Lung (tissue), 12 donors: Measurements from ENCODE around the gene ZFP62. TPM values are rescaled to one million over a fixed set of nuclear protein-coding genes. Genes with fewer than 3 reads are reported as not detected.

ENCODE experiments used
- ATAC-seq: fragments of 200-7000 bp; cut with Tn5 transposase; one replicate; pipeline ENCODE4 v1.9.1; 2020; ENCODE audit warnings: moderate number of reproducible peaks; ENCODE audit not compliant: insufficient read depth, low FRiP score
- DNase-seq, 3 donors: peaks; one replicate each; pipeline ENCODE4 v3.0.0-alpha.2; 2013 to 2017
- H3K27ac ChIP-seq, 2 donors: one replicate each; pipeline ENCODE4 v1.5.1; 2013; ENCODE audit warnings: mild to moderate bottlenecking in 2 of 2, moderate library complexity in 2 of 2, control low read depth in 1 of 2, inconsistent platforms in 1 of 2, low read depth in 1 of 2, low read length in 1 of 2
- H3K27me3 ChIP-seq, 3 donors: one replicate each; pipeline ENCODE4 v1.5.1; 2013; ENCODE audit warnings: low read length in 2 of 3; ENCODE audit not compliant: control insufficient read depth in 3 of 3, insufficient read depth in 3 of 3
- H3K36me3 ChIP-seq, 4 donors: one replicate each; pipeline ENCODE4 v1.5.1; 2013; ENCODE audit warnings: low read length in 4 of 4, mild to moderate bottlenecking in 1 of 4, moderate library complexity in 1 of 4; ENCODE audit not compliant: control insufficient read depth in 4 of 4, insufficient read depth in 4 of 4
- H3K4me1 ChIP-seq, 5 donors: one replicate each; pipeline ENCODE4 v1.5.1; 2013; ENCODE audit warnings: low read length in 5 of 5, mild to moderate bottlenecking in 2 of 5, moderate library complexity in 1 of 5; ENCODE audit not compliant: control insufficient read depth in 5 of 5, insufficient read depth in 5 of 5
- H3K4me3 ChIP-seq: one replicate; pipeline ENCODE4 v1.5.1; 2013; ENCODE audit warnings: mild to moderate bottlenecking, control low read depth, moderate library complexity
- H3K9ac ChIP-seq, 2 donors: one replicate each; pipeline ENCODE4 v1.5.1; 2013; ENCODE audit warnings: low read length in 2 of 2, control low read depth in 1 of 2; ENCODE audit not compliant: insufficient read depth in 1 of 2
- H3K9me3 ChIP-seq, 4 donors: one replicate each; pipeline ENCODE4 v1.5.1; 2013; ENCODE audit warnings: low read length in 3 of 4, mild to moderate bottlenecking in 1 of 4, moderate library complexity in 1 of 4; ENCODE audit not compliant: control insufficient read depth in 4 of 4, insufficient read depth in 3 of 4
- CTCF ChIP-seq: IDR thresholded peaks from 2 replicates; pipeline ENCODE4 v1.5.1; 2012; ENCODE audit warnings: mild to moderate bottlenecking; ENCODE audit errors: control extremely low read depth, extremely low read depth
- WGBS, 2 donors: extraction: QIAGEN DNeasy Blood & Tissue Kit; methylation state at CpG; one replicate each; pipeline ENCODE4 v1.1.7; 2013; 5-methylcytosine and 5-hydroxymethylcytosine counted together
- polyA plus RNA-seq, 2 donors: library from polyadenylated mRNA; stranded (reverse); fragments of 200-250 nt; gene quantifications; one replicate each; pipeline ENCODE4 v1.2.1, GENCODE V29; 2013
- total RNA-seq, 2 donors: library from RNA; depleted of rRNA in 1 of 2; stranded (reverse); fragments of >200 nt in 1 of 2; gene quantifications; one replicate each; pipeline ENCODE4 v1.2.1, GENCODE V29; 2014 to 2021
- donor health status: control.
- donor health status: control.
- donor health status: Bipolar disorder and iron deficiency.
- donor health status: healthy.
- donor health status: DM: yes; HTN: yes; CAD: no.

Gene ZFP62
- total and polyA plus RNA-seq, 4 donors: 9.6 to 31.2 (median 20.0) TPM

DNA sequence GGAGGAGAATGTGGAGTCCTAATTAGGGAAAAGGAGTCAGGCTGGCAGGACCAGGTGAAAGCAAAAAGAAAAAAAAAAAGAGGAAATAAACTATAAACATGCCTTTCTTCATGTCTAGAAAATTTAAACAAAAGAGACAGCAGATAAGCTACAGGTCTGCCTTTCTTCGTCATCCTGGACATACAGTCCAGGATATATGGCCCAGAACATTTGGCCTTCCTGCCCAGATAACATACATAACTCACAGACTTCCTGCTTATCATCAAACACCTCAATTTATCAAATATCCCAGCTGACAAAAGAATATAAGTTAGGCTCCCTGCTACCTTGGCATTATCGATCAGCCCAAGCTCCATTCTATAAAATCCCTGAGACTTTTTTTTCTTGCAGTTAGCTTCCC lies 49.1 kb upstream of the ZFP62 start:
- Histone ChIP-seq H3K4me3 (no peak overlapping the region), H3K9ac (no peak overlapping the region), H3K4me1 (peaks cover 0 to 3% (median 0%) of the 10 kb centered on the region in 5 donors), H3K27me3 (no peaks in the 10 kb centered on the region), H3K9me3 (no peaks in the 10 kb centered on the region), H3K36me3 (no peaks in the 10 kb centered on the region), H3K27ac (peak overlapping the region in 1 of 2 donors; percentile 61)
- TF ChIP-seq CTCF: no peak
- peak in 1 of 3 donors; percentile 26 for DNase-seq
- 48 to 67% methylated on average over 2 of the region's 2 CpGs for WGBS, 2 donors
- no peak for ATAC-seq

GRCh38 chr5:180909782-180910181 lies 48.7 kb upstream of the ZFP62 start:
- peak; percentile 75 for ATAC-seq
- H3K4me1 ChIP-seq: peaks cover 0 to 3% (median 0%) of the 10 kb centered on the region in 5 donors
- no peaks in the 10 kb centered on the region for H3K36me3 ChIP-seq
- peak overlapping the region in 1 of 2 donors; percentile 61 for H3K27ac ChIP-seq
- H3K9me3 ChIP-seq: no peaks in the 10 kb centered on the region
- no peak overlapping the region for H3K9ac ChIP-seq
- no peak overlapping the region for H3K4me3 ChIP-seq
- 46 to 62% methylated on average over 5 of the region's 5 CpGs for WGBS, 2 donors
- TF ChIP-seq CTCF: no peak
- DNase-seq: peak in 2 of 3 donors; percentile 6 to 13
- no peaks in the 10 kb centered on the region for H3K27me3 ChIP-seq

- DNase-seq (peak in 2 of 3 donors; percentile 6 to 33), ATAC-seq (no peak)
- no peak overlapping the region for H3K9ac ChIP-seq
- peak overlapping the region in 1 of 2 donors; percentile 61 for H3K27ac ChIP-seq
- peaks cover 0 to 3% (median 0%) of the 10 kb centered on the region in 5 donors for H3K4me1 ChIP-seq
- H3K9me3 ChIP-seq: no peaks in the 10 kb centered on the region
- TF ChIP-seq CTCF: no peak
- H3K27me3 ChIP-seq: no peaks in the 10 kb centered on the region
- 52% methylated on average over 9 of the region's 9 CpGs for WGBS, 2 donors
- H3K36me3 ChIP-seq: no peaks in the 10 kb centered on the region
- no peak overlapping the region for H3K4me3 ChIP-seq
Observed at GRCh38 chr5:180908998-180909731, 48.1 kb upstream of the ZFP62 start.
